Effector CD4-positive, alpha-beta T cell (primary cell): ENCODE data around the gene SPC24.

Source experiments
- DNase-seq: peaks from one replicate; pipeline ENCODE4 v3.0.0-alpha.2; 2020
- total RNA-seq: gene quantifications from one replicate; lab custom pipeline; 2026; lab: John Stamatoyannopoulos, UW

Gene SPC24
- total RNA-seq: 1.5 reads per million

- peak; percentile 78 for DNase-seq
Observed at GRCh38 chr19:11155373-11156120, at the start of gene SPC24. Gene SPC24 (minus strand): TSS chr19:11155782. CDS start chr19:11155776, 6 bp downstream.

- no peak for DNase-seq
Observed at GRCh38 chr19:11204943-11205349, 49.4 kb upstream of the SPC24 start.

GRCh38 chr19:11204076-11204602 lies 48.6 kb upstream of the SPC24 start:
- DNase-seq: no peak

GRCh38 chr19:11203194-11204075 lies 47.9 kb upstream of the SPC24 start:
- DNase-seq: peak; percentile 23

GRCh38 chr19:11202488-11203193 lies 47.1 kb upstream of the SPC24 start:
- no peak for DNase-seq

- DNase-seq: no peak
Observed at GRCh38 chr19:11201791-11202190, 46.2 kb upstream of the SPC24 start.

GRCh38 chr19:11200931-11201330 lies 45.3 kb upstream of the SPC24 start:
- DNase-seq: no peak

GRCh38 chr19:11200015-11200574 lies 44.5 kb upstream of the SPC24 start:
- DNase-seq: no peak

- DNase-seq: no peak
Observed at GRCh38 chr19:11199517-11199916, 43.9 kb upstream of the SPC24 start.

- no peak for DNase-seq
Observed at GRCh38 chr19:11198769-11199424, 43.3 kb upstream of the SPC24 start.

GRCh38 chr19:11198175-11198534 lies 42.6 kb upstream of the SPC24 start:
- DNase-seq: no peak

- DNase-seq: peak; percentile 55
Observed at GRCh38 chr19:11197291-11198174, 42.0 kb upstream of the SPC24 start, which contains the start of gene KANK2. Gene KANK2 (minus strand): TSS chr19:11197545. CDS start chr19:11194511, 3,034 bp downstream.

- DNase-seq: no peak
Observed at GRCh38 chr19:11196406-11197287, 41.1 kb upstream of the SPC24 start.

- no peak for DNase-seq
Observed at GRCh38 chr19:11195681-11196080, 40.1 kb upstream of the SPC24 start.

- no peak for DNase-seq
Observed at GRCh38 chr19:11194656-11195558, 39.3 kb upstream of the SPC24 start.

GRCh38 chr19:11194173-11194572 lies 38.6 kb upstream of the SPC24 start:
- no peak for DNase-seq

GRCh38 chr19:11192957-11193939 lies 37.7 kb upstream of the SPC24 start:
- DNase-seq: no peak
